Activated T-helper 2 cell treated with anti-CD3 and anti-CD28 coated beads, Interferon-gamma antibody, Interleukin-2, Interleukin-4, amounts not matched to agents 10 μg/mL and 5 μg/mL and 100 μg/mL, durations not matched to agents 14 hours and 24 hours and 36 hours (primary cell): Measurements from ENCODE around the gene PHOSPHO1. TPM values are rescaled to one million over a fixed set of nuclear protein-coding genes. Genes with fewer than 3 reads are reported as not detected.
"Not testable (repeated sequence)": the region's sequence is repeated elsewhere in the genome, so short reads cannot be mapped to it uniquely, and the experiment has no call there.

Experiments
- DNase-seq: peaks from one replicate; pipeline ENCODE4 v3.0.0; 2021; ENCODE audit warnings: low spot score
- H3K27ac Mint-ChIP-seq: one replicate; pipeline ENCODE4 v1.8.0; 2021; ENCODE audit warnings: mixed read lengths
- H3K27me3 Mint-ChIP-seq: one replicate; pipeline ENCODE4 v1.8.0; 2021; ENCODE audit warnings: low read depth, mixed read lengths
- H3K36me3 Mint-ChIP-seq: one replicate; pipeline ENCODE4 v1.8.0; 2021; ENCODE audit warnings: low read depth, mixed read lengths
- H3K4me1 Mint-ChIP-seq: one replicate; pipeline ENCODE4 v1.8.0; 2021; ENCODE audit warnings: low read depth, mixed read lengths
- H3K4me3 Mint-ChIP-seq: one replicate; pipeline ENCODE4 v1.8.0; 2021; ENCODE audit warnings: low read depth, mild to moderate bottlenecking, moderate library complexity, mixed read lengths
- H3K9me3 Mint-ChIP-seq: one replicate; pipeline ENCODE4 v1.8.0; 2021; ENCODE audit warnings: mixed read lengths
- intact Hi-C: fragments of 100-400 bp; cut with micrococcal nuclease; formaldehyde crosslinking; loops from one replicate; pipeline ENCODE4 v1.15.1; 2023
- total RNA-seq: library from RNA; stranded (reverse); gene quantifications from 2 replicates; pipeline ENCODE4 v1.2.3, GENCODE V29; 2022

Gene PHOSPHO1
- total RNA-seq, 1 donor from 2014 or later, result not detected

- H3K27me3 Mint-ChIP-seq, result no peaks in the 10 kb centered on the region
- intact Hi-C loops, result loop anchor here (5.0 to 10.0 kb wide), 4 partner anchors 151 to 553 kb away; partner anchors contain the start of gene UBE2Z
- no peak for DNase-seq
- peaks cover 34% of the 10 kb centered on the region for H3K4me1 Mint-ChIP-seq
- peak overlapping the region; percentile 93 for H3K27ac Mint-ChIP-seq
- no peaks in the 10 kb centered on the region for H3K9me3 Mint-ChIP-seq
- H3K36me3 Mint-ChIP-seq, result no peaks in the 10 kb centered on the region
- H3K4me3 Mint-ChIP-seq, result peak overlapping the region; percentile 84
These were observed 39.1 kb downstream of the PHOSPHO1 start for GRCh38 chr17:49191409-49191916.

GRCh38 chr17:49190932-49191331 lies 39.7 kb downstream of the PHOSPHO1 start:
- DNase-seq, result no peak
- Mint-ChIP-seq H3K36me3 (no peaks in the 10 kb centered on the region), H3K9me3 (peaks cover 5% of the 10 kb centered on the region), H3K27ac (peak overlapping the region; percentile 49), H3K4me1 (peaks cover 28% of the 10 kb centered on the region), H3K4me3 (peak overlapping the region; percentile 53), H3K27me3 (no peaks in the 10 kb centered on the region)
- intact Hi-C loops, result loop anchor here (5.0 to 10.0 kb wide), 4 partner anchors 151 to 554 kb away; partner anchors contain the start of gene UBE2Z

- Mint-ChIP-seq H3K4me1 (peaks cover 9% of the 10 kb centered on the region), H3K36me3 (peaks cover 7% of the 10 kb centered on the region), H3K4me3 (no peak overlapping the region), H3K9me3 (peaks cover 25% of the 10 kb centered on the region), H3K27me3 (no peaks in the 10 kb centered on the region), H3K27ac (no peak overlapping the region)
- intact Hi-C loops, result no loop called here
- DNase-seq, result no peak
These were observed 43.3 kb downstream of the PHOSPHO1 start for GRCh38 chr17:49187301-49187700.

- intact Hi-C loops, H3K27me3 Mint-ChIP-seq, H3K4me3 Mint-ChIP-seq, H3K27ac Mint-ChIP-seq, H3K4me1 Mint-ChIP-seq, H3K36me3 Mint-ChIP-seq, DNase-seq: not testable (repeated sequence)
- H3K9me3 Mint-ChIP-seq, result peaks cover 25% of the 10 kb centered on the region
These were observed 45.2 kb downstream of the PHOSPHO1 start for GRCh38 chr17:49185381-49185780.

GRCh38 chr17:49184522-49184921 lies 46.1 kb downstream of the PHOSPHO1 start:
- H3K4me3 Mint-ChIP-seq, H3K36me3 Mint-ChIP-seq, DNase-seq, intact Hi-C loops, H3K4me1 Mint-ChIP-seq, H3K27me3 Mint-ChIP-seq, H3K27ac Mint-ChIP-seq: not testable (repeated sequence)
- H3K9me3 Mint-ChIP-seq, result peaks cover 25% of the 10 kb centered on the region

GRCh38 chr17:49183801-49184200 lies 46.8 kb downstream of the PHOSPHO1 start:
- intact Hi-C loops, result no loop called here
- Mint-ChIP-seq H3K36me3 (peaks cover 7% of the 10 kb centered on the region), H3K27me3 (no peaks in the 10 kb centered on the region), H3K4me3 (no peak overlapping the region), H3K4me1 (peaks cover 2% of the 10 kb centered on the region), H3K9me3 (peaks cover 25% of the 10 kb centered on the region), H3K27ac (no peak overlapping the region)
- DNase-seq, result no peak

- DNase-seq, result no peak
- intact Hi-C loops, result no loop called here
- Mint-ChIP-seq H3K4me1 (peaks cover 2% of the 10 kb centered on the region), H3K36me3 (peaks cover 7% of the 10 kb centered on the region), H3K27ac (no peak overlapping the region), H3K27me3 (no peaks in the 10 kb centered on the region), H3K9me3 (peaks cover 25% of the 10 kb centered on the region), H3K4me3 (no peak overlapping the region)
These were observed 47.2 kb downstream of the PHOSPHO1 start for GRCh38 chr17:49183341-49183740.

- no peaks in the 10 kb centered on the region for H3K27me3 Mint-ChIP-seq
These were observed 49.5 kb downstream of the PHOSPHO1 start for GRCh38 chr17:49180998-49181635.

GRCh38 chr17:49180303-49180702 lies 50.3 kb downstream of the PHOSPHO1 start:
- H3K4me1 Mint-ChIP-seq, result peaks cover 2% of the 10 kb centered on the region
- H3K9me3 Mint-ChIP-seq, result peaks cover 34% of the 10 kb centered on the region
- H3K36me3 Mint-ChIP-seq, result peaks cover 4% of the 10 kb centered on the region
- intact Hi-C loops, result loop anchor here (1.0 kb wide), 1 partner anchor 47 kb away; no protein-coding TSS in a partner anchor
- no peak overlapping the region for H3K27ac Mint-ChIP-seq
- no peak overlapping the region for H3K4me3 Mint-ChIP-seq
- DNase-seq, result peak; percentile 35
- H3K27me3 Mint-ChIP-seq, result no peaks in the 10 kb centered on the region

More at GRCh38 chr17:49180998-49181635, 49.5 kb downstream of the PHOSPHO1 start:
- peaks cover 7% of the 10 kb centered on the region for H3K36me3 Mint-ChIP-seq
- no peak overlapping the region for H3K27ac Mint-ChIP-seq
- DNase-seq, result no peak
- H3K4me1 Mint-ChIP-seq, result peaks cover 2% of the 10 kb centered on the region
- intact Hi-C loops, result loop anchor here (1.0 kb wide), 1 partner anchor 46 kb away; no protein-coding TSS in a partner anchor
- H3K4me3 Mint-ChIP-seq, result no peak overlapping the region
- H3K9me3 Mint-ChIP-seq, result peaks cover 35% of the 10 kb centered on the region

- intact Hi-C loops, H3K4me1 Mint-ChIP-seq, H3K36me3 Mint-ChIP-seq: not testable (repeated sequence)
These were observed 54.6 kb downstream of the PHOSPHO1 start for GRCh38 chr17:49175978-49176377.

More at GRCh38 chr17:49175978-49176377, 54.6 kb downstream of the PHOSPHO1 start:
- H3K27ac Mint-ChIP-seq, DNase-seq, H3K4me3 Mint-ChIP-seq: not testable (repeated sequence)
- Mint-ChIP-seq H3K27me3 (peaks cover 17% of the 10 kb centered on the region), H3K9me3 (peaks cover 39% of the 10 kb centered on the region)

Other genes with a start within 250 kb of the PHOSPHO1 start
- 0.09 and 0.32 TPM in 2 replicates for gene IGF2BP1, start 233.4 kb downstream of the PHOSPHO1 start, total RNA-seq
- 0.02 TPM in 1 of 2 replicates, not detected in the other for gene B4GALNT2, start 98.0 kb downstream of the PHOSPHO1 start, total RNA-seq
- gene GNGT2, start 20.2 kb downstream of the PHOSPHO1 start, total RNA-seq, result 16.8 and 17.1 TPM in 2 replicates
- 28.5 and 30.0 TPM in 2 replicates for gene ABI3, start 20.1 kb downstream of the PHOSPHO1 start, total RNA-seq
- 4.3 and 5.4 TPM in 2 replicates for gene ZNF652, start 131.5 kb upstream of the PHOSPHO1 start, total RNA-seq
- gene PHB1, start 184.1 kb upstream of the PHOSPHO1 start, total RNA-seq, result 335 and 339 TPM in 2 replicates